GM21786 (cell line): ENCODE measurements around the gene FOXK1.
A peak's percentile ranks its signal among the peaks of the same experiment; 100 is the strongest.

Experiments
- ATAC-seq: cut with Tn5 transposase; IDR thresholded peaks from one replicate; pipeline ENCODE4 v1.9.1; 2021; ENCODE audit not compliant: unreplicated experiment

The FOXK1 gene

DNA sequence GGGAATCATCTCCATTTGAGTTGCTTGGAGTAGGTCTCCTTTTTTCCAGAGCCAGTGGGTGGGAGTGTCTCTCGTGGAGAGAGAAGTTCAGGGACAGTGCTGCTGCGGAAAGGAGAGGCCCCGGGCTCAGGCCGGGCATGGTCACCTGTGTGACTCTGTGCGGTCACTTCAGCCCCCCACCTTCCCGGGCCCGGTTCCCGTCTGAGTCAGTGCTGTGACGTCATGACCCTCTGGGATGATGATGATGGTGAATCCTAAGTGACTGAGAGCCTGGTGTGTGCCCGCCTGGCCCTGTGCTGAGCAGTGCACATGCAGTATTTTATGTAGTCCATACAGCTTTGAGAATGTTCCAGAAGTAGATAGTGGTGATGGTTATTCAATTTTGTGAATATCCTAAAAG is 60.8 kb downstream of the FOXK1 start:
- no peak for ATAC-seq

DNA sequence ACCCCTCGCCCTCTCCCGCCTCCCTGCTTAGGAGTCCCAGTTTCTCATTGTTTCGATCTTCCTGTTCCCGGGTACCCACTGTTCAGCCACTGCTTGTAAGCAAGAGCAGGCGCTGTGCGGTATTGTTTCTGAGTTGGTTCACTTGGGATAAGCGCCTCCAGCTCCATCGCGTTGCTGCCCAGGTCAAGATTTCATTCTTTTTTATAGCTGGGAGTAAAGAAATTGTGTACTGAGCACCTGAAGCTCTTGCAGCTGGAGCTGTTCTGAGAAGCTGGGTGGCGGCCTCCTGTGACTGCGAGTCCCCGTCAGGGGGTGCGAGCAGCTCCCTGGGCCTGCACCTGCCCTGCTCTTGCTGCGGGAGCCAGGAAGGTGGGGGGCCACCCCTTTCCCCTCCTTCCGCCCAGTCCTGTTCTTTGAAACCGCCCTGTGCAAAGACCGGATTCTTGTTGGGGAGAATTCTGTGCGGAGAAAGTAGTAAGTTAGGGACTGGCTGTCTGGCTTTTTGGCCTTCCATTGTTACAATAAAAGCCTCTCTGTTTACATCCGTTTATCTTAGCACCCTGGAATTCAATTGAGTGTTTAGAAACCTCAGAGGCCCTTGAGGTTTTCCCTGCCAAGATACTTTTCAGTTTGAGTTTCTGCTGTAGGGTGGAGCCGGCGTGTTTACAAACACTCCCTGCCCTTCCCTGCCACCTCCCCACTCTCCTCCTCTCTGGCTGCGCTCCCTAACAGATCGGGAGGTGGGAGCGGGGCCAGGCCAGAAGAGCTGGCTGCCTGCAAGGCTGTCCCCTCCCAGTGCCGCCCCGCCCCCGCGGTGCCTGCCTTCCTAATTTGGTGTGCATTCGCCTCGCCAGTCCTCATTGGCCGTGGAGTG is 62.5 kb downstream of the FOXK1 start:
- peak; percentile 76 for ATAC-seq

DNA sequence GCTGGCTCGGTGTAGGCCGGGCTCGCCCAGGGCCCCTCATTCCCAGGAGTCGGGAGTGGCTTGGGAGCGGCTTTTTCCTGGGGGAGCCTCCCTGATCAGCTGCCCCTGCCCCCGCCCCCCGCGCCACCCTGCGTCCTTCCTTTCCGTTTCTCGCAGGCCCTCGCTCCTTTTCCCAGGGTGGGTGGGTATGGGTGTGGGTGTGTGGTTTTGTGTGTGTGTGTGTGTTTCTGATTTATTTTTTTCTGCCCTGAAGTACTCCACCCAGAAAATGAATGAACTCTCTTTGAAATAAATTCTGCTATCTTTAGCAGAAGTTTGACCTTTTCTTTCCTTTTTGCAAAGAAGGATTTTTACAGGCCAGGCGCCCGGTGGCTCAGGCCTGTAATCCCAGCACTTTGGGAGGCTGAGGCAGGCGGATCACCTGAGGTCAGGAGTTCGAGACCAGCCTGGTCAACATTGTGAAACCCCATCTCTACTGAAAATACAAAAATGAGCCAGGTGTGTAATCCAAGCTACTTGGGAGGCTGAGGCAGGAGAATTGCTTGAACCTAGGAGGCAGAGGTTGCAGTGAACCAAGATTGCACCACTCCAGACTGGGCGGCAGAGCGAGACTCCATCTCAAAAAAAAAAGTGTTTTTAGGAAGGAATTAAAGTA is 63.3 kb downstream of the FOXK1 start:
- peak; percentile 7 for ATAC-seq

DNA sequence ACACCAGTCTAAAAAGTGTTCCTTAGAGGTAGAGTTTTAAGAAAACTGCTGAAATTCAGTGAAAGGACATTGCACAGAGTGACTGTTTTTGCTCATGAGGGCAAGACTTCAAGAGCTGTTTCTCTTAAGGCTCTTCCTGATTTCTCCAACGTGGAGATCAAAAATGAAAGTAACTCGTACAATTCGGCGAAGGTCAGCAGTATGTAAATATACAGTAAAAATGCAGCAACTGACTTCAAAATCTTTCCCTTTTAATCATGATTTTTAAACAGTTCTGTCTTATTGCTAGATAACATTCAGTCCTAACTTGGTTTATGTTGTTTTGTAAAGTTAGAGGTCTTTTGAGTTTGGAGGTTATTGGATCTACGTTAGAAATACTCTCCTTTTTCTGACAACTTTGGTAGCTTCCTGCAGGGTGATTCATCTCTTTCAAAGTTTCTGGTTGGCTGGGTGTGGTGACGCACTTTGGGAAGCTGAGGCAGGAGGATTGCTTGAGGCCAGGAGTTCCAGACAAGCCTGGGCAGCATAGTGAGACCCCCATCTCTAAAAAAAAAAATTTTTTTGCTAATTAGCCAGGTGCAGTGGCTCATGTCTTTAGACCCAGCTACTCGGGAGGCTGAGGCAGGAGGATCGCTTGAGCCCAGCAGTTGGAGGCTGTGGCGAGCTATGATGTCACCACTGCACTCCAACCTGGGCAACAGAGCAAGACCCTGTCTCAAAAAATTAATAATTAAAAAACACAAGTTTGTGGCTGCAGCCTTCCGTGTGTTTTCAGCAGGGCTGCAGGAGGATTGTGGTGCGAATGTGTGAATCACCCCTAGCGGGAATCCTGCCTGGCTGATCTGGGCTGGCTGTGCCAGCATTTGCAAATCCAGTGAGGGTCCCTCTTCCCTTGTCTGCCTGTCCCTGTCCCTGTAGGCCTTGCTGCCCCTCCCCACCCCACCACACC is 64.2 kb downstream of the FOXK1 start:
- ATAC-seq: no peak

DNA sequence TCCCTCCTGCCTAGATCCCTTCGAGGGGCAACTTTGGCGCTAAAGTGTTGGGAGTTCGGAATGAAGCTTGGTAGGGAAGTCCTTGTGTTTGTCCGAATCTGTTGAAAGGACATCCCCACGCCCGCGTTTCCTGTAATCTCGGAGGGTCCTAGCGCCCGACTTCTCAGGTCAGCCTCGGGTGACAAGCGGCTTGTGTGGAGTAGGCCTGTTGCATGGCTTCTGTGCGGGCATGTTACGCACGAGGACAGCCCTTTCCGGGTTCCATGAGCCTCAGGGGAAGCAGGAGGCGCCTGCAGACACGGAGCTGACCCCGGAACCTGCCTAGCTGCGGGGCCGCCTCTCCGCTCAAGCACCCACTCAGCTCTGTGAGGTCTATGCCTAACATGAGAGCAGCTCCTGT is 64.9 kb downstream of the FOXK1 start:
- no peak for ATAC-seq

DNA sequence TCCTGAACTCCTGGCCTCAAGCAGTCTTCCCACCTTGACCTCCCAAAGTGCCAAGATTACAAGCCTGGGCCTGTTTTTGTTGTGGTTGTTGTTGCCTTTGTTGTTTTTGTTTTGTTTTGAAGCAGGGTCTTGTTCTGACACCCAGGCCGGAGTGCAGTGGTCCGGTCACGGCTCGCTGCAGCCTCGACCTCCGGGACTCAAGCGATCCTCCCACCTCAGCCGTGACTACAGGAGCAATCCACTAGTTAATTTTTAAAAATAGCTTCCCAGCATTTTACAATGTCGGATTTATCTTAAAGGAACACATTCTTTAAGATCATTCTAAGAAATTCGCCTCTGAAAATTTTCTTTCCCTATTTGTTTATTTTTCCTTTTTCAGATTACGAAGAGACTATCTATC is 65.7 kb downstream of the FOXK1 start:
- no peak for ATAC-seq

DNA sequence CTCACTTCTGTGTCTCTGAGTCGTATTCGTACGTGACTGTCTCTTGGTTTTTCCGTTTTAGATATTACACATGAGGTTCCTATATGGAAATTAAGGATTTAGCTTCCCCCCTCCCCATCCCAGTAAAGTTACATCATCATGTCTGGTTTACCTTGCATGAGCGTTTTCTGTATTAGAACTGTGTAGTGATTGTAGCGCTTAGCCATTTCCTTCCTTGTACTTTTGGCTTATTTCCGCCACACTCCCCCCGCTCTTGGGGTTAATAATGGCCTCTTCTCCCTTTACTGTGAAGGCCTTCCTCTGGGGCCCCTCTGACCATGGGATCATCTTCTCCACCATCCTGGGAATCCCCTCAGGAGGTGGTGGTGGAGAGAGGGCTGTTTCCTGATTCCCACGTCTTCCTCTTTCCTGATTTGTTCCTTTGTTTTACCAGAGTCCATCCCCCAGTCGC is 66.2 kb downstream of the FOXK1 start:
- no peak for ATAC-seq

DNA sequence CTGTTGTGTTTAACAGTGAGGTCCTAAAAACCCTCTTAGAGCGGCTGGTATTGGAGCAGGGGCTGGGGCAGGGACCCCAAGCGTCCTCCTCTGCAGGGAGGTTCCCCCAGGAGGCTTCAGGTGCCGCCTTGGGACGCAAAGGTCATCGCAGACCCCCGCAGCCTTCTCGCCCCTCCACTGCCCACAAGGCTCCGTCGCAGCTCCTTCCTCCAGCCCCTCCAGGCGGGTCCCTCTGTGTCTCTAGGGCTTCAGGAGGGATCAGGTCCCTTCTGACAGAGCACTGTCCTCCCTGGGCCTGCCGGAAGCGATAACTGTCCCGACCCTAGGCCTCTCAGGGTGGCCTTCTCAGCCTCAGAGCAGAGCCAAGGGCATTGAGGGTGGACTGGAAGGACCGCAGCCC is 67.3 kb downstream of the FOXK1 start:
- no peak for ATAC-seq

DNA sequence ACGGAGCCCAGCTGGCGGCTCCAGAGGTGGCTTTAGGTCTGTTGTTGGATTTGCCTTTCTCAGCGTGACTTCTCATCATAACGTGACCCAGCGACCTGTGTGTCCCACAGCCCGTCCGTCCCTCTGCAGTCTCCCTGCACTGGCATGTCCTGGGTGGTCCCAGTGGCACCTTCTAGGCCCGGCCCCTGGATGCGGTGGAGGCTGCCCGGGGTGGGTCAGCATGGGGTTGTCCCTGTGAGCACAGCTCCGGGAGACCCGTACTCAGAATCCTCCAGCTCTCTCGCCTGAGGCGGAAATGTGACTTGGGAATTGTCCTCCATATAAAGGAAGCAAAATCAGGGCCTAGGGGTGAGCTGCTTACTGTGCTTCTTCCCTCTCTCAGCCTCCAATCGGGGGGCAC is 67.7 kb downstream of the FOXK1 start:
- no peak for ATAC-seq

DNA sequence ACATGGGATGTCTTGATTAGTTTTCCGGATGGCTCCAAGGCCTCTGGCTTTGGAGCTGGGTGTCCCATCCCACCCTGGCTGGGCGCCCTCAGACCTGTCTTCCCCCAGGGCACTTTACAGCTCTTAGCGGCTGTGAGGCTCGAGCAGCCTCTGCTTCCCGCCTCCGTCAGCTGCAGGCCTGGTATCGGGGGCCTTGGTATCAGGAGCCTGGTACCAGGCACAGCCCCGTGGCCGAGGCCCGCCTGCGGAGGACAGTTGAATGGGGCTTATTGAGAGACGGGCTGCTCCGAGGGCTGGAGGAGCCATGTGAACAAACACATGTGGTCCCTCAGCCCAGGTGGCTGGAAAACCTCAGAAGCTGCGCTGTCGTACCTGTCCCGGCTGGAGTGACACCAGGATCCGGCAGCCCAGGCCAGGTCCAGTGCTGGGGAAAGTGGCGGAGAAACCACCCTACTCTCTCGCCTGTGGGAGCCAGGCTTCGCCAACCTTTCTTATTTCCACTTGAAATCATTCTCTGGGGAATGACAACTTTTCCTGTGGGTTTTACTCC is 69.4 kb downstream of the FOXK1 start:
- ATAC-seq: no peak

DNA sequence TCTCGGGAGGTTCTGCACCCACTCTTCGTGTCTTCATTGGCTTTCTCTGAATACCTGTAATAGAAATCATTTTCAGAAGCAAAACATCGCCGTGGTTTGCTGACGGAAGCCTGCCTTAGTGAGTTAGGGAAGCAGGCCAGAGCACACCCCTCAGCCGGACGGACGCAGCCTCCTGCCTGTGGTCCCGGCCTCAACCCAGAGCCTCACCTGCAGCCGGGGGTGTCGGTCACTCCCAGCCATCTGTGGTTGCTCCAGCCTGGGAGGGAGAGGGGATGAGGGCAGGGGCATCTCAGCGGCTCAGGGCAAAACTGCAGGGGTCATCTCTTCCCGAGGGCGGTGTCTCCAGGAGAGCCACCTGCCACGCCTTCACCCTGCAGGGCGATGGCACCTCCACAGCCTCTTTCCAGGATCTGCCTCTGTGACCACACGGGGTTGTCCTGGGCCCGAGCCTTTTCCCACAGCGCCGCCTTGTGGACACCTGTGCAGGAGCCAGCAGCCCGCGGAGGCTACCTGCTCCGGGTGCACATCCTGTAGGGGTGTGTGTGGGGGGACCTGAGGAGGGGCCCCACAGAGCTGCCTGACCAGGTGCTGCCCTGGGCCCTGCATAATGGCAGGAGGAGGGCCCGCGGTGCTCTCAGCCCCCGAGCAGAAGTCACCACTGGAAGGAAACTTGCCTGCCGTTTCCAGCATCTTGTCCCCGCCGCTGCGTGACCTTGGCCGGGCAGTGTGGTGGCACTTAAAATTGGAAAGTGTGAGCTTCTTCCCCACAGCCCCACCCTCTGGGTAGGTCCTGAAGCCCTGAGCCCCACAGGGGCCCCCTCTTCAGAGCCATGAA is 71.7 kb downstream of the FOXK1 start:
- peak; percentile 79 for ATAC-seq

DNA sequence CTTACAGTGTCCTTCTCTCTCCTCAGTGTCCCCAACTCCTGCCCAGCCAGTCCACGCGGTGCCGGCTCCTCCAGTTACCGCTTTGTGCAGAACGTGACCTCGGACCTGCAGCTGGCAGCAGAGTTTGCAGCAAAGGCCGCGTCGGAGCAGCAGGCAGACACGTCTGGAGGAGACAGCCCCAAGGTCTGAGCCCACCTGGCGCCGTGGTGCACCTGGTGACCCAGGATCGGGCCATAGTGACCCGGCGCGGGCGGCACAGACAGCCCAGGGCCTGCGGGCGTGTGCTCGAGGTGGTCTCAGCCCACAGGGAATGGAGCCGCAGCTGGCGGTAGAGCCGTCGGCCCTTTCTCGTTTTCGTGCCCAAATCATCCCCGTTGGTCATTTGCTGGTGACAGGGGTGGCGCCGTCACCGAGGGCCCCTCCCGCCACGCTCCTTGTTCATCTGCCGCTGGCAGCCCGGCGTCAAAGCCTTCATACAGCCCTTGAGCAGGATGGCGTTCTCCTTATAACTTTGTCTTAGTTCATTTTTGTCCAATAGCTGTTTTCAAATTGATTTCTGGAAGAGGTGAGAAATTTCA is 72.4 kb downstream of the FOXK1 start:
- no peak for ATAC-seq

DNA sequence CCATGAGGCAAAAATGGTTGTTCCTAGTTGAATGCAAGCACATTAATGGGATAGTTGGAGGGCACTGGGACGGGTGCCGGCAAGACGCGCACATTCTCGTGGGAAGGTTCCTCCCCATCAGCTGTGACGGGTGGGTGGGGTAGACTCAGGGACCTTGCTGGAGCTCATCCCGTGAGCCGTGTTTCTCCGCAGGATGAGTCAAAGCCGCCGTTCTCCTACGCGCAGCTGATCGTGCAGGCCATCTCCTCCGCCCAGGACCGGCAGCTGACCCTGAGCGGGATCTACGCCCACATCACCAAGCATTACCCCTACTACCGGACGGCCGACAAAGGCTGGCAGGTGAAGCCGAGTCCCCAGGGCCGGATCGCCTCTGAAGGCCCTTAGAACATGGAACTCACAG is 73.0 kb downstream of the FOXK1 start:
- no peak for ATAC-seq

DNA sequence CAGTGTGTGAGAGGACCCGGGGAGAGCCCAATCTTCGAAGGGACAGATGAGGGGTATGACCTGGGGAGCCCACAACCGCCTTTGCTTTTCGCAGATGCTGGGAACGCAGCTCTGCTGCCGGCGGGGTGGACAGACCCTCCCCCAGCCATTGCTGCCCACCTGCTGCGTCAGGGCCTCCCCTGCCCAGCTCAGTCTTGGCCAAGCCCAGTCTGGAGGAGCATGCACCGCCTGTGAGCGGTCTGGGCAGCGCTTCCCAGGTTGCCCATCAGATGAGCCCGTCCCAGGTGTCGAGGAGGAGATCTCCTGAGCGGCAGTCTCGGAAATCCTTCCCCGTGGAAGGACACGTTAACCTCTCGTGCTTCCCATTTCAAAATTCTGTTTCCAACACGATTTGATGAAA is 76.0 kb downstream of the FOXK1 start:
- ATAC-seq: no peak

DNA sequence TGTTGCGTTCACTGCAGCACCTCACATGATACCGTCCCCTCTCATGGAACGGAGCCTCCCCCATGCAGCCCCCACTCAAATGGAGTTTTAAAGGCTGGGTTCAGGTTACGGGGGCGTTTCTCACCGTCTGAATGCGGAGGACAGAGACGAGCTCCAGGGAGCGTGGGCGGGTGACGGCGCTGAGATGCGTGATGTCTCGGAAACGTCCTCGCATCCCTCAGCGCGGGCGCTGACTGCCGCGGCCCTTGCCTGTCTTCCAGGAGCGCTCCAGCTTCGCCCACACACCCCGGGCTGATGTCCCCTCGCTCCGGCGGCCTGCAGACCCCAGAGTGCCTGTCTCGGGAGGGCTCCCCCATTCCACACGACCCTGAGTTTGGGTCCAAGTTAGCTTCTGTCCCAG is 76.7 kb downstream of the FOXK1 start:
- ATAC-seq: no peak

DNA sequence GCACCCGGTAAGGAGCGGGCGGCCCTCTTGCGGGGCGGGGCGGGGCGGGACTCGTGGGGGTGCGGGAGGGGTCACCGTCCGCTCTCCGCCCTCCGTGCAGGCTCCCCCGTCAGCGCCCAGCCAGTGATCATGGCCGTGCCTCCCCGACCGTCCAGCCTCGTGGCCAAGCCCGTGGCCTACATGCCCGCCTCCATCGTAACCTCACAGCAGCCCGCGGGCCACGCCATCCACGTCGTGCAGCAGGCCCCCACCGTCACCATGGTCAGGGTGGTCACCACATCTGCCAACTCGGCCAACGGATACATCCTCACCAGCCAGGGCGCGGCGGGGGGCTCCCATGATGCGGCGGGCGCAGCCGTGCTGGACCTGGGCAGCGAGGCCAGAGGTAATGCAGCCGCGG is 77.1 kb downstream of the FOXK1 start:
- ATAC-seq: no peak

DNA sequence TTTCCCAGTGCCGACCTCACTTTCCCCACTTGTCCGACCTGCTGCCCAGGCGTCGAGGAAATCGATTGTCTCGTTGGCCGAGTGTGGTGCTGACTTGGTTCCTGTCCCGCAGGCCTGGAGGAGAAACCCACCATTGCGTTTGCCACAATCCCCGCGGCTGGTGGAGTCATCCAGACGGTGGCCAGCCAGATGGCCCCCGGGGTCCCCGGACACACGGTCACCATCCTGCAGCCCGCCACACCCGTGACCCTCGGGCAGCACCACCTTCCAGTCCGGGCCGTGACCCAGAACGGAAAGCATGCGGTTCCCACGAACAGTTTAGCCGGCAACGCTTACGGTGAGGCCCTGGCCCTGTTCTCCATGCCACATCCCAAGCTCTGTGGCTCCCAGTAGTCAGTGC is 78.9 kb downstream of the FOXK1 start:
- ATAC-seq: no peak

DNA sequence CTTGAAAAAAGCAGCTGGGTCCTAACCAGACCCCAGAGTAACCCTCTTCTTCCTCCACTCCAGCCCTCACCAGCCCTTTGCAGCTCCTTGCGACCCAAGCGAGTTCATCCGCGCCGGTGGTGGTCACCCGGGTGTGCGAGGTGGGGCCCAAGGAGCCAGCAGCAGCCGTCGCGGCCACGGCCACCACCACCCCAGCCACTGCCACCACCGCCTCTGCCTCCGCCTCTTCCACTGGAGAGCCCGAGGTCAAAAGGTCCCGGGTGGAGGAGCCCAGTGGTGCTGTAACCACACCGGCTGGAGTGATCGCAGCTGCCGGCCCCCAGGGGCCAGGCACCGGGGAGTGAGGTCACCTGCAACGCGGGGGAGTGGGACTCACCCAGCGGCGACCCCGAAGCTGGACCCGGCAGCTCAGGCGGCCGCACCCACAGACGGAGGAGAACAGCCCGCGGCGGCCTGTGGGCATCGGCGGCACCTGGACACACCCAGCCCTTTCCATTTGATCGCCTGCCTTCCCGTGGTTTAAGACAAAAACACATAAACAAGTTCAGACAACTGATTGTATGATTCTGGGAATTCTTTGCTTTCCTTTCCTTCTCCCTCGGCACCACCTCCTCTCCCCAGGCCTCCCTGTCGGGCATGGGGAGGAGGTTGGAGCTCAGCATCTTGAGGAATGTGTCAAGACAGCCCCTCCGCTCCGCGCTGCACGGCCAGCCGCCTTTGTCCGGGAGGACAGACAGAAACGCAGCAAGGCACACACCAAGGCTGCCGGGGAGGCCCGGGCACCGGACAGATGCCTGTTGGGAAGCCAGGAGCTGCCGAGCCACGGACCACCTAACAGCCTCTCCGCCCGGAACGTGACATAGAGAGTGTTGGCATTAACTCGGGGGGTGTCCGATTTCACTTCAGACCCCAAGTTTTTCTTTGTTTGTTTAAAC is 80.3 kb downstream of the FOXK1 start:
- no peak for ATAC-seq
